ENCODE results near the gene FLT3LG. TPM values are rescaled to one million over a fixed set of nuclear protein-coding genes. Genes with fewer than 3 reads are reported as not detected.

FLT3LG gene
- total and polyA plus RNA-seq, 9 of the 15 experiments (the other 6 are each of a cell fraction or from before 2014, with no cell fraction given), result 0.31 to 6.4 (median 1.1) TPM

DNA sequence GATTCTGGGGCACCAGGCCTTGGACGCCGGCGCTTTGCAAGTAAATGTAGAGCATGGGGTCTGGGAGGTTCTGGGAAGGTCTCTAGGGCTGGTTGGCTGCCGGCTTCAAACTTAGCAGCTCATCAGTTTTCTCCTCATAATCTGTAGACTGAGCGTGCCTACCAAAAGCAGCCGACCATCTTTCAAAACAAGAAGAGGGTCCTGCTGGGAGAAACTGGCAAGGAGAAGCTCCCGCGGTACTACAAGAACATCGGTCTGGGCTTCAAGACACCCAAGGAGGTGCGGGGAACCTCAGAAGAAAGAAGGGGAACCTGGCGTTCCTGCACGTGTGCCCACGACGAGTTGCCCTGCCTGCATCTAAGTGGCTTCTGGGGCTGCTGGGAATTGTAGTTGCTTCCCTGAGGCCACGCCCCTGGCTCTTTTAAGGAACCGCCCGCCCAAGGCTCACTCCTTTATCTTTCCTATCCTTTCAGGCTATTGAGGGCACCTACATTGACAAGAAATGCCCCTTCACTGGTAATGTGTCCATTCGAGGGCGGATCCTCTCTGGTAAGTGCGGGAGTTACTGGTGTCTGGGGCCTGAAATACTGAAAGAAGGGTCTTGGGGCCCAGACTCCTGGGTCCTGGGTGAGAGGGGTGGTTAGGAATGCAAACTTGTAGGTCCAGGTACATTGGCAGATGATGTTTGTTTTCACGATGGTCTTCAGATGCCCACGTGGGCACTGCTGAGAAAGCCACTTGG is 23.2 kb downstream of the FLT3LG start (continued):
- TF ChIP-seq, protein P1, sequence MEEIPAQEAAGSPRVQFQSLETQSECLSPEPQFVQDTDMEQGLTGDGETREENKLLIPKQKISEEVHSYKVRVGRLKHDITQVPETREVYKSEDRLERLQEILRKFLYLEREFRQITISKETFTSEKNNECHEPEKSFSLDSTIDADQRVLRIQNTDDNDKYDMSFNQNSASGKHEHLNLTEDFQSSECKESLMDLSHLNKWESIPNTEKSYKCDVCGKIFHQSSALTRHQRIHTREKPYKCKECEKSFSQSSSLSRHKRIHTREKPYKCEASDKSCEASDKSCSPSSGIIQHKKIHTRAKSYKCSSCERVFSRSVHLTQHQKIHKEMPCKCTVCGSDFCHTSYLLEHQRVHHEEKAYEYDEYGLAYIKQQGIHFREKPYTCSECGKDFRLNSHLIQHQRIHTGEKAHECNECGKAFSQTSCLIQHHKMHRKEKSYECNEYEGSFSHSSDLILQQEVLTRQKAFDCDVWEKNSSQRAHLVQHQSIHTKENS (CRISPR knock-in tag; IDR thresholded peaks at IDR 0.05), result no peak
- TF ChIP-seq SMAD1 (IDR thresholded peaks at IDR 0.05; ENCODE audit: low read depth, low read length, partially characterized antibody) (no peak), RAD21 (CRISPR knock-in tag; conservative IDR thresholded peaks at IDR 0.05 in 1 of 2, IDR thresholded peaks at IDR 0.05 in 1 of 2) (no peak), HNRNPH1 (optimal IDR thresholded peaks at IDR 0.05; ENCODE audit: low read depth, low read length) (no peak), RBBP5 (IDR thresholded peaks at IDR 0.05; ENCODE audit: borderline replicate concordance, insufficient read depth, low read length, poor library complexity, severe bottlenecking) (no peak), ELF4 (CRISPR knock-in tag; IDR thresholded peaks at IDR 0.05) (no peak), HDAC1 (IDR thresholded peaks at IDR 0.05) (peak in 1 of 2 experiments; percentile 84; a peak in 2 of 4 replicates), ILK (tag; IDR thresholded peaks at IDR 0.05; ENCODE audit: borderline replicate concordance, low read depth) (no peak), XRCC4 (IDR thresholded peaks at IDR 0.05; ENCODE audit: extremely low read depth, insufficient read depth, insufficient read length) (no peak), NONO (IDR thresholded peaks at IDR 0.05; ENCODE audit: low read depth in 2 of 2, low read length in 1 of 2) (no peak)
- TF ChIP-seq, protein P2, sequence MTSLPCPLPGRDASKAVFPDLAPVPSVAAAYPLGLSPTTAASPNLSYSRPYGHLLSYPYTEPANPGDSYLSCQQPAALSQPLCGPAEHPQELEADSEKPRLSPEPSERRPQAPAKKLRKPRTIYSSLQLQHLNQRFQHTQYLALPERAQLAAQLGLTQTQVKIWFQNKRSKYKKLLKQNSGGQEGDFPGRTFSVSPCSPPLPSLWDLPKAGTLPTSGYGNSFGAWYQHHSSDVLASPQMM (CRISPR knock-in tag; IDR thresholded peaks at IDR 0.05), result no peak
- TF ChIP-seq, protein P3, sequence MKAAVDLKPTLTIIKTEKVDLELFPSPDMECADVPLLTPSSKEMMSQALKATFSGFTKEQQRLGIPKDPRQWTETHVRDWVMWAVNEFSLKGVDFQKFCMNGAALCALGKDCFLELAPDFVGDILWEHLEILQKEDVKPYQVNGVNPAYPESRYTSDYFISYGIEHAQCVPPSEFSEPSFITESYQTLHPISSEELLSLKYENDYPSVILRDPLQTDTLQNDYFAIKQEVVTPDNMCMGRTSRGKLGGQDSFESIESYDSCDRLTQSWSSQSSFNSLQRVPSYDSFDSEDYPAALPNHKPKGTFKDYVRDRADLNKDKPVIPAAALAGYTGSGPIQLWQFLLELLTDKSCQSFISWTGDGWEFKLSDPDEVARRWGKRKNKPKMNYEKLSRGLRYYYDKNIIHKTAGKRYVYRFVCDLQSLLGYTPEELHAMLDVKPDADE (conservative IDR thresholded peaks at IDR 0.05; ENCODE audit: control insufficient read depth, low read depth, low read length), result peak; percentile 95
- TF ChIP-seq, protein P4, sequence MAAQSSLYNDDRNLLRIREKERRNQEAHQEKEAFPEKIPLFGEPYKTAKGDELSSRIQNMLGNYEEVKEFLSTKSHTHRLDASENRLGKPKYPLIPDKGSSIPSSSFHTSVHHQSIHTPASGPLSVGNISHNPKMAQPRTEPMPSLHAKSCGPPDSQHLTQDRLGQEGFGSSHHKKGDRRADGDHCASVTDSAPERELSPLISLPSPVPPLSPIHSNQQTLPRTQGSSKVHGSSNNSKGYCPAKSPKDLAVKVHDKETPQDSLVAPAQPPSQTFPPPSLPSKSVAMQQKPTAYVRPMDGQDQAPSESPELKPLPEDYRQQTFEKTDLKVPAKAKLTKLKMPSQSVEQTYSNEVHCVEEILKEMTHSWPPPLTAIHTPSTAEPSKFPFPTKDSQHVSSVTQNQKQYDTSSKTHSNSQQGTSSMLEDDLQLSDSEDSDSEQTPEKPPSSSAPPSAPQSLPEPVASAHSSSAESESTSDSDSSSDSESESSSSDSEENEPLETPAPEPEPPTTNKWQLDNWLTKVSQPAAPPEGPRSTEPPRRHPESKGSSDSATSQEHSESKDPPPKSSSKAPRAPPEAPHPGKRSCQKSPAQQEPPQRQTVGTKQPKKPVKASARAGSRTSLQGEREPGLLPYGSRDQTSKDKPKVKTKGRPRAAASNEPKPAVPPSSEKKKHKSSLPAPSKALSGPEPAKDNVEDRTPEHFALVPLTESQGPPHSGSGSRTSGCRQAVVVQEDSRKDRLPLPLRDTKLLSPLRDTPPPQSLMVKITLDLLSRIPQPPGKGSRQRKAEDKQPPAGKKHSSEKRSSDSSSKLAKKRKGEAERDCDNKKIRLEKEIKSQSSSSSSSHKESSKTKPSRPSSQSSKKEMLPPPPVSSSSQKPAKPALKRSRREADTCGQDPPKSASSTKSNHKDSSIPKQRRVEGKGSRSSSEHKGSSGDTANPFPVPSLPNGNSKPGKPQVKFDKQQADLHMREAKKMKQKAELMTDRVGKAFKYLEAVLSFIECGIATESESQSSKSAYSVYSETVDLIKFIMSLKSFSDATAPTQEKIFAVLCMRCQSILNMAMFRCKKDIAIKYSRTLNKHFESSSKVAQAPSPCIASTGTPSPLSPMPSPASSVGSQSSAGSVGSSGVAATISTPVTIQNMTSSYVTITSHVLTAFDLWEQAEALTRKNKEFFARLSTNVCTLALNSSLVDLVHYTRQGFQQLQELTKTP (IDR thresholded peaks at IDR 0.05; ENCODE audit: low read depth in 1 of 2, partially characterized antibody in 2 of 2), result peak in 1 of 2 experiments; percentile 87
- TF ChIP-seq, protein P5, sequence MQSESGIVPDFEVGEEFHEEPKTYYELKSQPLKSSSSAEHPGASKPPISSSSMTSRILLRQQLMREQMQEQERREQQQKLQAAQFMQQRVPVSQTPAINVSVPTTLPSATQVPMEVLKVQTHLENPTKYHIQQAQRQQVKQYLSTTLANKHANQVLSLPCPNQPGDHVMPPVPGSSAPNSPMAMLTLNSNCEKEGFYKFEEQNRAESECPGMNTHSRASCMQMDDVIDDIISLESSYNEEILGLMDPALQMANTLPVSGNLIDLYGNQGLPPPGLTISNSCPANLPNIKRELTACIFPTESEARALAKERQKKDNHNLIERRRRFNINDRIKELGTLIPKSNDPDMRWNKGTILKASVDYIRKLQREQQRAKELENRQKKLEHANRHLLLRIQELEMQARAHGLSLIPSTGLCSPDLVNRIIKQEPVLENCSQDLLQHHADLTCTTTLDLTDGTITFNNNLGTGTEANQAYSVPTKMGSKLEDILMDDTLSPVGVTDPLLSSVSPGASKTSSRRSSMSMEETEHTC (IDR thresholded peaks at IDR 0.05), result no peak
- TF ChIP-seq, protein P6, sequence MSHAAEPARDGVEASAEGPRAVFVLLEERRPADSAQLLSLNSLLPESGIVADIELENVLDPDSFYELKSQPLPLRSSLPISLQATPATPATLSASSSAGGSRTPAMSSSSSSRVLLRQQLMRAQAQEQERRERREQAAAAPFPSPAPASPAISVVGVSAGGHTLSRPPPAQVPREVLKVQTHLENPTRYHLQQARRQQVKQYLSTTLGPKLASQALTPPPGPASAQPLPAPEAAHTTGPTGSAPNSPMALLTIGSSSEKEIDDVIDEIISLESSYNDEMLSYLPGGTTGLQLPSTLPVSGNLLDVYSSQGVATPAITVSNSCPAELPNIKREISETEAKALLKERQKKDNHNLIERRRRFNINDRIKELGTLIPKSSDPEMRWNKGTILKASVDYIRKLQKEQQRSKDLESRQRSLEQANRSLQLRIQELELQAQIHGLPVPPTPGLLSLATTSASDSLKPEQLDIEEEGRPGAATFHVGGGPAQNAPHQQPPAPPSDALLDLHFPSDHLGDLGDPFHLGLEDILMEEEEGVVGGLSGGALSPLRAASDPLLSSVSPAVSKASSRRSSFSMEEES (CRISPR knock-in tag; IDR thresholded peaks at IDR 0.05), result no peak
